ENCODE results near the gene SNX11.
A peak's percentile ranks its signal among the peaks of the same experiment; 100 is the strongest.
"Not testable (repeated sequence)": the region's sequence is repeated elsewhere in the genome, so short reads cannot be mapped to it uniquely, and the experiment has no call there.

Gene SNX11

DNA sequence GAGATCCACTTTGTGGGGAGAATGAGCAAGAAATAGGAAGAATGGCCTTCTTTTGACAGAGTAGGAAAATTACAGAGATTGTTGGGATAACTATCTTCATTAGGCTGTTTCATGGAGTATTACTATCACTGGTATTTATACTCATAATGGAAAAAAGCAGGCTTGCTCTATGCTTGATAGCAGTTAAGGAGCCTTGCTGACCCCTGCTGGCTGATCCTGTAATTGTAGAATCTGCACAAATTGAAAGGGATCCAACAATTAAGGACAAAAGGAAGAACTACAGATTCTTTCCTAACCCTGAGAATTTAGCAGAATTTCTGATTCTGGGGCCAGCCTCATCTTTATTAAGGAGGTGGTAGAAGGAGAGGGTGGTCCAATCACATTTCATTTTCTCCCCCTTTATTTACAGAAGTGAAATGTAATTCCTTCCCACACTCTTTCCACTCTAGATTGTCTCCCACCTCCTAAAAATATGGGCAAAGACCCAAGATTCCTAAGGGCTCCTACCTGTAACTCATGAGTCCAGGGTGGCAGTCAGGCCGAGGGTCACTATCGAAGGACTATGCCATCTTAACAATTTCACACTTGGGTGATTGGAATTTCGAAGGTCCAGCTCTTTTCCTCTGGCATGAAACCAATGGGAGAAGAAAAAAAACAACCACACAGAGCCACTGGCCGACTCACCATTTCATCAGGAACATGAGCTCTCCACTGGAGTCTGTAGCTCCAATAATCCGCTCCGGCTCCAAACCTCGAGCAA lies 33.1 kb upstream of the SNX11 start:
- no peak for FAIRE-seq
- TF ChIP-seq, protein P1, sequence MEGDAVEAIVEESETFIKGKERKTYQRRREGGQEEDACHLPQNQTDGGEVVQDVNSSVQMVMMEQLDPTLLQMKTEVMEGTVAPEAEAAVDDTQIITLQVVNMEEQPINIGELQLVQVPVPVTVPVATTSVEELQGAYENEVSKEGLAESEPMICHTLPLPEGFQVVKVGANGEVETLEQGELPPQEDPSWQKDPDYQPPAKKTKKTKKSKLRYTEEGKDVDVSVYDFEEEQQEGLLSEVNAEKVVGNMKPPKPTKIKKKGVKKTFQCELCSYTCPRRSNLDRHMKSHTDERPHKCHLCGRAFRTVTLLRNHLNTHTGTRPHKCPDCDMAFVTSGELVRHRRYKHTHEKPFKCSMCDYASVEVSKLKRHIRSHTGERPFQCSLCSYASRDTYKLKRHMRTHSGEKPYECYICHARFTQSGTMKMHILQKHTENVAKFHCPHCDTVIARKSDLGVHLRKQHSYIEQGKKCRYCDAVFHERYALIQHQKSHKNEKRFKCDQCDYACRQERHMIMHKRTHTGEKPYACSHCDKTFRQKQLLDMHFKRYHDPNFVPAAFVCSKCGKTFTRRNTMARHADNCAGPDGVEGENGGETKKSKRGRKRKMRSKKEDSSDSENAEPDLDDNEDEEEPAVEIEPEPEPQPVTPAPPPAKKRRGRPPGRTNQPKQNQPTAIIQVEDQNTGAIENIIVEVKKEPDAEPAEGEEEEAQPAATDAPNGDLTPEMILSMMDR (IDR thresholded peaks at IDR 0.05; ENCODE audit: insufficient read depth, missing control alignments), result peak; percentile 99
- DNase-seq (ENCODE audit: insufficient read length, low spot score), result no peak

DNA sequence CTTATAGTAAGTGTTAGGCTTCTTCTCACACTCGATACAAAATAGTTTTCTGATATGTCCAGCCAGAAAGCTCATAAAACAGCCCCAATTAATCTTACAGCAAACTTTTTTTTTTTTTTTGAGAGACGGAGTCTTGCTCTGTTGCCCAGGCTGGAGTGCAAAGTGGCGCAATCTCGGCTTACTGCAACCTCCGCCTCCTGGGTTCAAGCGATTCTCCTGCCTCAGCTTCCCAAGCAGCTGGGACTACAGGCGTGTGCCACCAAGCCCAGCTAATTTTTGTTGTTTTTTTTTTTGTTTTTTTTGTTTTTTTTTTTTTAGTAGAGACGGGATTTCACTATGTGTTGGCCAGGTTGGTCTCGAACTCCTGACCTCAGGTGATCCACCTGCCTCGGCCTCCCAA lies 30.4 kb upstream of the SNX11 start:
- DNase-seq (ENCODE audit: insufficient read length, low spot score); FAIRE-seq: not testable (repeated sequence)

DNA sequence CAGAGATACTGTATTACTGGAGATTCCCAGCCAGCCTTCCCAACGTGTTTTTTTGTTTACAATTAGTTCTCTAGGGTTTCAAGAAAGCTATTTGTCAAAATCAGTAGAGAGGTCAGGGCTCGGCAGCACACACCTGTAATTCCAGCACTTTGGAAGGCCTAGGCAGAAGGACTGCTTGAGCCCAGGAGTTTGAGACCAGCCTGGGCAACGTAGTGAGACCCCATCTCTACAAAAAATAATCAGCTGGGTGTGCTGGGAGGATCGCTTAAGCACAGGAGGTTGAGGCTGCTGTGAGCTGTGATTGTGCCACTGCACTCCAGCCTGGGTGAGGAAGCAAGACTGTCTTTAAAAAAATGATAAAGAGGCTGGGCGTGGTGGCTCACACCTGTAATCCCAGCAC lies 25.7 kb upstream of the SNX11 start:
- FAIRE-seq (no peak), DNase-seq (ENCODE audit: insufficient read length, low spot score) (no peak)

DNA sequence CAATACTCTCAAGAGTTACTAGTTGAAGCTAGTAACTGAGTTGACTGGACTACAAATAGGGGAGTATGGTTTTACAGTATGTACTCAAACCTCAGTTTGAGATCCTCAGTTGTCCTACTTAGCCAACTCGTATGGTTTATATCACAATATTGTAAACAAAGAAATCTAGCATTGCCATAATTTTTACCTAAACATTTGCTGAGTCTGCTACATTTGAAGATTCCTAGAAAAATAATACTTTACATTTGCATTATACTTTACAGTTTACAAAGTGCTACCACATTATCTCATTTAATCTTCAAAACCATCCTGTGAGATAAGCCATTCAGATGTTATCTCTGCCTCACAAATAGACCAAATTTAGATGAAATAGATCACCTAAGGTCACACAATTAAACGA lies 22.6 kb upstream of the SNX11 start:
- TF ChIP-seq, protein P1 (IDR thresholded peaks at IDR 0.05; ENCODE audit: insufficient read depth, missing control alignments), result no peak
- DNase-seq (ENCODE audit: insufficient read length, low spot score), result no peak
- no peak for FAIRE-seq

More for the DNA sequence above, 25.7 kb upstream of the SNX11 start:
- TF ChIP-seq, protein P1 (IDR thresholded peaks at IDR 0.05; ENCODE audit: insufficient read depth, missing control alignments), result no peak

DNA sequence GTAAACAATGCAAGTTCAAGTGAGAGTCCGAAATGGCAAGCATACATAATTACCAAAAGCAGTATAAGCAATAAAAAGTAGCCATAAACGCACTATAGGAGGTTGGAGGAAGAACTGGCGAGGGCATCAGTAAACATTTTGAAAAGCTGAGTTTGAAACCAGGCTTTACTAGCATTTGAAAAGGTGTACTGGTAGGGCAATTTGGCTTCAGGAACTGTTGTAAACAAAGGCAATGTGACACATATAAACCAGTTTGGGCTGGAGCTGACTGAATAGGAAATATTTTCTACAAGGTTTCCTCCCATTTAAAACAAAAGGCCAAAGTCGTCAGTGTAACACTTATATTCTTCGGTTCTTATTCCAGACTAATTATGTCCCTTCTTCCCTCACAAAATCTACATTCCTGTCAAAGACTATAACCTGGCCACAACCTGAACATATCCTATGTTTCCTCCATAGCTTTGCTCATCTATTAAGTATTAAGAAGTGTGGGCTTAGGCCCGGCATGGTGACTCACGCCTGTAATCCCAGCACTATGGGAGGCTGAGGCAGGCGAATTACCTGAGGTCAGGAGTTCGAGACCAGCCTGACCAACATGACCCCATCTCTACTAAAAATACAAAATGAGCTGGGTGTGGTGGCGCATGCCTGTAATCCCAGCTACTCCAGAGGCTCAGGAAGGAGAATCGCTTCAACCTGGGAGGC lies 14.1 kb upstream of the SNX11 start:
- TF ChIP-seq, protein P1 (IDR thresholded peaks at IDR 0.05; ENCODE audit: insufficient read depth, missing control alignments), result no peak
- DNase-seq (ENCODE audit: insufficient read length, low spot score) (no peak), FAIRE-seq (no peak)

DNA sequence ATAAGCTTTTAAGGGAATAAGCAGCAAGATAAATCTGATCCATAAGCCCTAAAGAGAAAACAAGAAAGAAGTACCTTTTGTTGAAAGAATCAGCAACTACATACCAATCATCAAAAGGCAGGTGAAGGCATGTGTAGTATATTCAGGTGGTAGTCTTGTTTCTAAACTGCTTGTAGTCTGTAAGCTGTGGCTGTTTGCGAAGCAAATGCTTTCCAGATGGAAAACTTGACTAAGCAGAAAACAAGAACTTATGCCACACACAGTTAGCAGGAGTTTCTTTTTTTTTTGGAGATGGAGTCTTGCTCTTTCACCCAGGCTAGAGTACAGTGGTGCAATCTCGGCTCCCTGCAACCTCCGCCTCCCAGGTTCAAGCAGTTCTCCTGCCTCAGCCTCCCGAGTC lies 12.0 kb upstream of the SNX11 start:
- TF ChIP-seq, protein P1 (IDR thresholded peaks at IDR 0.05; ENCODE audit: insufficient read depth, missing control alignments), result no peak
- FAIRE-seq (no peak), DNase-seq (ENCODE audit: insufficient read length, low spot score) (no peak)

DNA sequence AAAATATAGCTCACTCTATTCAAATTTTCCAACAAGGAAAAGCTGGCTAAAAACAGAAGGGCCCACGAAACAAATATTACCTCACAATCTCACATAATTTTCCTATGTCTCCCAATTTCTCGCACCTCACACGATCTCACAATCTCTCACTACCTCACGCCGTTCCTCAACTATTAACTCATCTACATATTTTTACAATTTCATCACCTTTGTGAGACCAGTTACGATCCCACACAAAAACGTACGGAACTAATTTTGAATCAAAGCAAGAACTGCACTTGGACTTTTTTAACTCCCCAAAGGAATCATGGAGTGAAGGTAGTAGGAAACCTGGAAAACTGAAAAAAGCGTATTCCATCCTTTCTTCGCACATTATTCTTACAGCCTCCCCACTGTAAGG lies 7.4 kb upstream of the SNX11 start:
- TF ChIP-seq, protein P1 (IDR thresholded peaks at IDR 0.05; ENCODE audit: insufficient read depth, missing control alignments), result no peak
- FAIRE-seq (no peak), DNase-seq (ENCODE audit: insufficient read length, low spot score) (no peak)

All from D721Med (cell line).